HG02884 (cell line): Measurements from ENCODE around the gene ADAR.
A peak's percentile ranks its signal among the peaks of the same experiment; 100 is the strongest.

Experiments
- ATAC-seq: cut with Tn5 transposase; IDR thresholded peaks from one replicate; pipeline ENCODE4 v1.9.1; 2021; ENCODE audit warnings: mild to moderate bottlenecking, moderate library complexity; ENCODE audit not compliant: unreplicated experiment

Gene ADAR

DNA sequence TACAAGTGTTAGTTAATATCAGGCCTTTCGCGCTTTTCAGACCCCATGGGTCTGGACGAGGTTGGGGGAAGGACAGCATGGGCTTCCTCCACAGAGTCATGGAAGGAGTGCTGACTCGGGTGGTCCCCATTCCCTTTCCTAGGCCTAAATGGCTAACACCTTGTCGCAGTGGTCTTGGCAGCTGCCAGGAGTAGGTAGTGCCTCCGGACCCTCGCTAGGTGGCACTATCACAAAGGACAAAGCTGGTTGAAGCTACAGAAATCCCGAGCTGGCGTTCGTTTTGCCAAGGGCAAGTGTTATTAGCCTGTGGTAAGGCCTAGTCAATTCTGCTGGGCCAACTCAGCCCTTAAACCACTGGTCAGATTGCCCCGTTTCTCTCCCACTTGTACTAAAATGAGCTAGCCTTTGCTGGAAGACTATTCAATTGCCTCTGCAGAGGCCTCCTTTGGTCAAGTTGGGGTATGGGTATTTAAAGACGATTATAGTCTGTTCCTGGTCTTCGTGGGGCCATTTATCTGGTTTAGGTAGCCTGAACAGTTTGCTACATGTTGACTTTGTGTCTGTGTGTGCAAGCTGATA is 48.4 kb downstream of the ADAR start:
- ATAC-seq, result peak; percentile 33

DNA sequence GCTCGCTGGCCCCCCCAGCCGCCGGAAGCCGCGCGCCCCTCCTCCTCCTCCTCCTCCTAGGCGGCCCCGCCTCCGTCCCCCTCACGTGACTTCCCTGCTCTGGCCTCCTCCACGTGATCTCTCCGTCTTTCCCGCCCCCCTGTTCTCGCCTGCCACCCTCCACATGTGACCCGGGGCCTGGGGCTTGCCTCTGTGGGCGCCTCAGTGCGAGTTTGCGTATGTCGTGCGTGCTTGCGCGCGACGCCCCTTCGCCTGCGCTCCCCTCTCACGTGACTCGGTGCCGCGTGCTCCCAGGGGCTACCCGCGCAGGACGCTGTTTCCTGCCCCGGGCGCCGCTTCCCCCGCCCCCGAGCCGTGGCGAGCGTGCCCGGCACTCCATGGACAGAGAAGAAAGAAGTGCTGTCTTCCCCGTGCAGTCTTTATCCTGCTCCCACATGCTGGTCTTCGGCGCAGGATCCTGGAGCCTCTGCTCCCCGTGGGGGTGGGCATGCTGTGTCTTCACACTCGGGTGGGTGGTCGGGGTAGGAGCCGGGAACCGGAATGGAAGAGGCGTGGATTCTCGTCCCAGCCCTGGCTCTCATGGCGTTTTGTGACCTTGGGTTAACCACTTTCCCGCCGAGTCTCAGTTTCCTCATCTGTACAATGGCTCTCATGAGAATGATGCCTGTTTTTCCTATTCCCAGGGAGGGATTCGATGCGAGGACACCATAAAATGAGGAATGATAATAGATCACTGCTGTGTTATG is 49.1 kb downstream of the ADAR start:
- ATAC-seq, result peak; percentile 82

GRCh38 chr1:154557939-154558719 is 49.9 kb downstream of the ADAR start, which contains the start of gene UBE2Q1:
UBE2Q1 (minus strand) TSS chr1:154558662; CDS start chr1:154558553, 109 bp downstream.
- ATAC-seq, result no peak

DNA sequence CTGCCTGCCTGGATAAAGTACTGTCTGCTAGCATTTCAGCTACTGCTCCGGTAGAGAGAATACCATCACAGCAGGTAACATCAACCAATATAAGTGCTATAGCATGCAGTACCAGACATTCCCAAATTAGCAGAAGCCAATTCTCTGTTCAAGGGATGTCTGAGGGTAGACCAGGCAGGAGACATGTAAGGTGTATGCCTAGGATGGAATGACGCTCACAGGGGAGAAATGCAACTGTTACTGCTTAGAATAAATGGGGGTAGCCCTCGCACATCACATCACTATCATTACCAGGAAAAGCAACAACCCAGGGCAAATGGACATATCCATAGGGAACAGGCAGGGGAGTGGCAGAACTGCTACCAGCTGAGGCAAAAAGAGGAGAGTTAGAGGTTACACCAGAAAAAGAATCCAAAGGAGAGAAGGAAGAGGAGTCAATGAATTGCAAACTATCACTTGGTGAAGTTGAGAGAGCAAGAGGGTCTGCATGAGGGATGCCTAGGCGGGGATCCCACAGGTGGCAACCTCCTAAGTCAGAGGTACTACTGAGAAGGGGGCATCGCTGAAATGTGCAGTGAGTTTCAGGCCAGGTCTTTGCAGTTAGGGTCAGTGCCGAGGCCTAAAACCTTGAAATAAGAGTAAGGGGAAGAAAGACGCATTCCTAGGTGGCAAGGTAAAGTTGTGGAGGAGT is 50.6 kb downstream of the ADAR start:
- no peak for ATAC-seq

DNA sequence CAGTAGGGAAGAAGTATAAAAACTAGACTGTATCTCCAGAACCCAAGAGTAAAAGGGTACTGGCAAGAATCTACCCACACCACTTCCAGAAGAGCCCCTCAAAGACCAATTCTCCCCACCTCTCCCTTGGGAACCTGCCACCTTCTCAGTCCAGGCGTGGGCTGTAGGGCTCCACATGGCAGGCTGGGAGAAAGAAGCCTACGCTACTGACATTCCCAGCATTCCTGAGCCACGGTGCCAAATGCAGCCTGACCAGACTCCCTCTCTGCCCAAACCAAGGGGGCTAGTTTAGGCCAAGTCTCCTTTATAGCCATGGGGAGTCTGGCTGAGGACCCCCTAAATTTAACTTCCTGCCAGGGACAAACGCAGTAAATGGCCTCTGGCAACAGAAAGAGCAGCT is 51.6 kb downstream of the ADAR start:
- no peak for ATAC-seq

DNA sequence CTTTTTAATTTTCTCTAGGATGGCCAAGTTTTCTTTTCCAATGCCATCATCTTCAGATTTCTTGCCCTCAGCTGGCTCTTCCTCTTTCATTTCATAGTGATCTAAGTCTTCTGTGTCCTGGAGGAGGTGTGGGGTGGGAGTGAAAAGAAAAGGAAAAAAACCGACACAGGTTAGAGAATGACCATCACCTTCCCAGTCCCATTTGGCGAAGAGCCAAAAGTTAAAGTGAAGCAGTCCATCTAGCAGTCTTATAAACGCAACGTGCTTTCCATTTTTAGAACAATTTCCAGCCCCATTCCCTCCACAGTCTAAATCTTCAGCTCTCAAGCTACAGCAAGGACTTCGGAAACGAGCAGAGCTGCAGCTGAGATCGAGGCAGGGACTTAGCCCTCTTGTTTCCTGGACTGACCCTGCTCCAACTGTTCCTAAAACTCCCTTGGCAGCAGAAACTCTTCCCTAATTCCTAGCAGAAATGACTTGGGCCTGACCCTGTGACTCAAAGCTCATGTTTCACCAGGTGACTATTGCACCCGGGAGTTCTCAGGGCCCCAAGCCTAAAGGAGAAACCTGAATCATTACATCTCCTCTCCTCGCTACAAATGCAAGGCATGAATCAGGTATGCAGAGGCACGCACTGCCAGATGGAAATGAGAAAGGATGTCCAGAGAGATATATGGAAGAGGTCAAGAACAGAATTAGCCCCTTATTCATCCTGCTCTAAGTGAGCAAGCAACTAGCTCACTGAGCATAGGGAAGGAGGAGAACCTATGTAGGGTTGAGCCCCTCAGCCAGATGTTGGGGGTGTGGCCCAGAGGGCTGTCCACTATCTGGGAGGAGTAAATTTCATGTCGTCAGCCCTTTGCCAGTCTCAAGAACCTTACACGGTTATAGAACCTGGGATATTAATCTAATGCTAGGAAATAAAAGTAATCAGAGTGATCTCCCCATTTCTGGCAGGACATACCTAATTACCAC is 54.6 kb downstream of the ADAR start:
- ATAC-seq, result no peak

GRCh38 chr1:154552036-154552435 is 56.0 kb downstream of the ADAR start:
- ATAC-seq, result no peak

- ATAC-seq, result no peak
These were observed 56.5 kb downstream of the ADAR start for GRCh38 chr1:154551474-154551873.

DNA sequence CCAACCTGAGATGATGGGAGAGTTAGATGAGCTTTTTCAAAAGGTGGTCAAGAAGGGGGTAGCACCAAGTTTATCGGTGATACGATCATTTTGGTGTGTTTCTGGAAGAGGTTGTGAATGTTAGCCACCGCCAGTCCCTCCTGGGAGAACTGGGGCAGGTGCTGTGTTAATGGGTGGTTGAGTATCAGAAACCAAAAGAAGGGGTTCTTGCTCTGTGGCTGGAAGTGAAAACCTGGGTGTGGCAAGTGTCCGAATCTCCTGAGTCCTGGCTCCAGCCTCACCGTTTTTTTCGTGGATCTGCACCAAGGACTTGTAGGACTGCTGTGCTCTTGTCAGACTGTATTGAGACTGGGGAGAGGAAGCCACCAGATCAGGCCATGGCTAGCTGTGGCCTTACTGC is 57.3 kb downstream of the ADAR start:
- ATAC-seq, result no peak

DNA sequence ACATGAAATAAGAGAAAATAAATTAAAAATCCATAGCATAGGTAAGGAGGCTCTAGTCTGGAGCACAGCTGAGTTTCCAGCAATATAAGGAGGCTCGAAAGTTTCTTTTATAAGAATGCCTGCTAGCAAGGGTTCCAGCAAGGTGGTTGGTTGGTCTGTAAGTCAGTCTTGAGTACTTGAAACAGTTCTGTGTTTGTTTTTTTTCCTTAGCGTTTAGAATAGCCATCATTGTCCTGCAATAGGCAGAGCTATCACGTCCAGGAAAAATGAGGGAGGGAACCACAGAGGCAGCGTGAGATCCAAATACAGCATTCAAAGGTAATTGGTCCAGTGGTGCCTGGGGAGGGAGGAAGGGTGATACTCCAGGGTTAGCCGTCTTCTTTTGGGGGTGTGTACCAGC is 57.9 kb downstream of the ADAR start:
- ATAC-seq, result no peak

GRCh38 chr1:154549202-154549770 is 58.7 kb downstream of the ADAR start:
- ATAC-seq, result no peak

GRCh38 chr1:154548028-154548427 is 60.0 kb downstream of the ADAR start:
- no peak for ATAC-seq

GRCh38 chr1:154547105-154547732 is 60.8 kb downstream of the ADAR start:
- ATAC-seq, result no peak

DNA sequence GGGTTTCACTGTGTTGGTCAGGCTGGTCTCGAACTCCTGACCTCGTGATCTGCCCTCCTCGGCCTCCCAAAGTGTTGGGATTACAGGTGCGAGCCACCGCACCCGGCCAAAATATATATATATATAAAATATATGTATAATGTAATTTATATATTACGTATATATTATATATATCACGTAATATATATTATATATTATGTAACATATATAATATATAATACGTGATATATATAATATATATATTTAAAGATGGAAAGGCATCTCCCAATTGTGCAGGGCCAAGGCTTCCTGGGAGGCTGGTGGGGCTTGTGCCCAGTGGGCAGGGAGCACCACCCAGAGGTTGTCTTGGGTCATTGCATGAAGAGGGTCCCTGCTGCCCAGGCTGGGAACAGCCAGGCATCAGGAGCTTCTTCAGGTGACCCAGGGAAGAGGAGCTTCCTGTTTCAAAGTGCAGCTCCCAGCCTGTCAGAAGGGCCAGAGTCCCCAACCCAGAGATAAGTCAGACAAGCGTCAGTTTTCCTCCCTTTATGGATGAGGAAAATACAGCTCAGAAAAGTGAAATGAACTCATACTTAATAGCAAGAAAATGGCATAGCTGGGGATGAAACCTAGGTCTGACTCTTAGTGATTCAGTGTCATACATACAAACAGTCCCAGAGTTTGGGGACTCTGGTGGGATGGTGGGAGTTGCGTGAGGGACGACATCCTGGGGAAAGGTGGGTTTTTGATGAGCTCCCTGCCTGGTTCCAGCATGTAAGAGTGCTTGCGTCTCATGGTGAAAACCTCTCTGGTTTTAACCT is 61.5 kb downstream of the ADAR start:
- ATAC-seq, result no peak

DNA sequence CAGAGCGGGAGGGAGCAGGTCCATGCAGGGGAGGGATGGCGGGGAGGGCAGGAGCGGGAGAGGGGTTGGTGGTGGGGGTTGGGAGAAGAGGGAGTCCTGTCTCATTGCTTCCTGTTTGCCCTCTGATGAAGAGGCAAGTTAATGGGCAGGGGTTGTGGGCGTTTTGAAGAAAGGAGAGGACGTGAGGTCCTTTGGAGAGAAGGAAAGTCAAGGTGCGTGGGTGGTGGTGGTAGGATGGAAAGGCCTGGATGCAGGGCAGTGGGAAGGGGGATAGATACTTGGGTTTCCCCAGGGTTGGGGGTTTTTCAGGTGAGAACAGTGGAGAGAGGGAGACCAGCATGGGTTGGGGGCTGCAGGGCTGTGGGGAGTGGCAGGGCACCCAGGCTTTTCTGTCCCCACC is 66.8 kb downstream of the ADAR start:
- no peak for ATAC-seq

DNA sequence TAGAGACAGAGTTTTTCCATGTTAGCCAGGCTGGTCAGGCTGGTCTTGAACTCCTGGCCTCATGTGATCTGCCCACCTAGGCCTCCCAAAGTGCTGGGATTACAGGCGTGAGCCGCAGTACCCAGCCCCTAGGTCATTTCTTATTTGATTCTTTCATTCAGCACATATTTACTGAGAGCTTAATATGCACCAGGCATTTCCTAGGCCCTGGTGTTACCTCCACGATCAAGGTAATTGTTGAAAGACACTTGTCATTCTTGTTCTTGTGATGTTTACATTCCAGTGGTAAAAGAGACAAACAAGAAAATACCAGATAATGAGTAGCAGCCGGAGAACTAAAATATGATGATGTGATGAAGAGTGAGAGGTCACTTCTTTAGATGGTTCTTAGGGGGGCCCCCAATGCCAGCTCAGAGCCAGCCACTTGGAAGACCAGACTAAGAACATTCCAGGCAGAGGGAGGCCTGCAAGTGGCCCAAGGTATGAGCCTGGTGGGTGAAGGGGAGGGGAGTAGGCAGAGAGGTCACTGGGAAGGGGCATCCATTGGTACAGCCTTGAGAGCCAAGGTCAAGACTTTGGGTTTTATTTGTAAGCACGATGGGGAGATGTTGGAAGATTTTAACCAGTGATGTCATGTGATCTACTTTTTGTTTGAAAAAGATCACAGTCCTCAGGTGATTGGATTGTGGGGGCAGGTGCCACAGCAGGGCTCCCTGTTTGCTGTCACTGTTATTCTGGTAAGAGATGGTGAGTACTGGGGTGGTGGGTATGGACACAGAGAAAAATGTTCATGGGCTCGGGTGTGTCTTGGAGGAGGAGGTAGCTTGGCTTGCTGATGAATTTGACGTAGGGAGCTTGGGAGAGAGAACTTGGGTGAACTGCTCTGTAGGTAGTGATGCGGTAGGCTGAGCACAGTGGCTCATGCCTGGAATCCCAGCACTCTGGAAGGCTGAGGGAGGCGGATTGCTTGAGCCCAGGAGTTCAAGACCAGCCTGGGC is 68.2 kb downstream of the ADAR start:
- ATAC-seq, result no peak

- no peak for ATAC-seq
These were observed 71.4 kb downstream of the ADAR start for GRCh38 chr1:154536570-154536969.
